Astrocyte of the spinal cord (primary cell): ENCODE results near the gene SCN4A.
A peak's percentile ranks its signal among the peaks of the same experiment; 100 is the strongest.
"Not testable (repeated sequence)": the region's sequence is repeated elsewhere in the genome, so short reads cannot be mapped to it uniquely, and the experiment has no call there.

Source experiments
- DNase-seq: peaks from one replicate; pipeline ENCODE4 v3.0.0; 2011; ENCODE audit warnings: low read depth, low spot score
- H3K4me3 ChIP-seq: 2 replicates; pipeline ENCODE4 v1.5.1; 2011; ENCODE audit warnings: low read depth, mild to moderate bottlenecking, low read length, moderate library complexity
- in situ Hi-C: cut with HindIII; loops from 2 replicates; pipeline ENCODE4 v1.10.0; 2017; ENCODE audit warnings: low sequenced_read_pairs
- TF ChIP-seq, protein P1 (sequence below): IDR thresholded peaks from 2 replicates; pipeline ENCODE4 v1.5.1; 2012; ENCODE audit warnings: low read depth, mild to moderate bottlenecking, low read length, inconsistent platforms

Gene SCN4A

DNA sequence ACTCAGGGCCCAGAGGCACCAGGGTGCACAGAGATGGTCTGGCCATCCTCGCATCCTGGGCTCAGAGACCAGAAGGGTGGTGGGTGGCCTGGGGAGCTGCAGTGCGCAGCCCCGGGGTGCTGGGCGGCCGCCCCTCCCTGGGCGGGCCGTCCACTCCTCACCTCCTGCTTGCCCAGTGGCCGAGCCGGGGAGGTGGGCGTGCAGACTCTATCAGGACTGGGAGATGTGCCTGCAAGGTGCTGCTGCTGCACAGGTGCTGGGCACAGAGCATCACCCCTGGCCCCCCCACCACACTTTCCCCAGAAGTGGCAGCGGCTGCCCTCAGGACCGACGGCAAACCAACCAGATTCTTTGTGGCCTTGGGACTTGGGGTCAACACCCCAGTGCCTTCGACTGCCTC, at the start of gene SCN4A:
SCN4A (minus strand) TSS at position 123 of the 400 bp plus-strand sequence; CDS start at position 46, 77 bp downstream.
- in situ Hi-C loops = no loop called here
- TF ChIP-seq, protein P1, sequence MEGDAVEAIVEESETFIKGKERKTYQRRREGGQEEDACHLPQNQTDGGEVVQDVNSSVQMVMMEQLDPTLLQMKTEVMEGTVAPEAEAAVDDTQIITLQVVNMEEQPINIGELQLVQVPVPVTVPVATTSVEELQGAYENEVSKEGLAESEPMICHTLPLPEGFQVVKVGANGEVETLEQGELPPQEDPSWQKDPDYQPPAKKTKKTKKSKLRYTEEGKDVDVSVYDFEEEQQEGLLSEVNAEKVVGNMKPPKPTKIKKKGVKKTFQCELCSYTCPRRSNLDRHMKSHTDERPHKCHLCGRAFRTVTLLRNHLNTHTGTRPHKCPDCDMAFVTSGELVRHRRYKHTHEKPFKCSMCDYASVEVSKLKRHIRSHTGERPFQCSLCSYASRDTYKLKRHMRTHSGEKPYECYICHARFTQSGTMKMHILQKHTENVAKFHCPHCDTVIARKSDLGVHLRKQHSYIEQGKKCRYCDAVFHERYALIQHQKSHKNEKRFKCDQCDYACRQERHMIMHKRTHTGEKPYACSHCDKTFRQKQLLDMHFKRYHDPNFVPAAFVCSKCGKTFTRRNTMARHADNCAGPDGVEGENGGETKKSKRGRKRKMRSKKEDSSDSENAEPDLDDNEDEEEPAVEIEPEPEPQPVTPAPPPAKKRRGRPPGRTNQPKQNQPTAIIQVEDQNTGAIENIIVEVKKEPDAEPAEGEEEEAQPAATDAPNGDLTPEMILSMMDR = no peak
- no peak within 1 kb of the TSS for H3K4me3 ChIP-seq
- DNase-seq = no peak

DNA sequence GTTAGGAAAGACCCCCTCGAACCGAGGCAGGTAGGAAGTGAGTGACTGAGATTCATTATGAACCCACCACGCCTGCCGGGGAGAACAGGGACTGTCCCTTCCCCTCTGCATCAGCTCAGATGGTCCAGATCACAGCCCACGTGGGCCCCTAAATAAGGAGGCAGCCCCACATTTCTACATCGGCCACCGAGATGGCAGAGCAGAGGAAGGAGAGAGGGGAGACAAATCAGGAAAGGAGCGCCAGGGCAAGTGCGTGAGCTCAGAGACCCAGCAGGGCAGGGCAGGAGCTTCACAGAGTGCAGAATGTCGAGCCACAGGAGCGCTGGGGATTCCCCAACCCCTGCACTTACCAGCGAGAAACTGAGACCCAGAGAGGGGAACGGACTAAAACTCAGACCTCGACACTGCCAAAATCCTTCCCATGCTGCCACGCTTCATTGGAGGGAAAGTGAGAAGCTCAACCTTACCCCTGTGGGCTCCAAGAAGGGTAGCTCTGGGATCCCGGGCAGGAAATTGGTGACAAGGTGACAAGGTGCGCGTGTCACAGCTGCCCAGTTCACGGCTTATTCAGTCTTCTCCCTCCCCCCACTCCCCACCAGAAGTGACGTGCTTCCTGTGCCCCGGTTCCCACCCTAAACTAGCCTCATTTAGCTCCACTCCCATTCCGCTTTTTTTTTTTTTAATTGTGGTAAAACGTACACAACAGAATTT, 47.5 kb upstream of the SCN4A start, which contains the start of gene ICAM2:
ICAM2 (minus strand) TSS at position 578 of the 711 bp plus-strand sequence. CDS start 13,942 bp downstream, outside the sequence.
- in situ Hi-C loops = no loop called here
- no peak within 1 kb of the TSS for H3K4me3 ChIP-seq
- TF ChIP-seq, protein P1 = no peak
- DNase-seq = no peak

DNA sequence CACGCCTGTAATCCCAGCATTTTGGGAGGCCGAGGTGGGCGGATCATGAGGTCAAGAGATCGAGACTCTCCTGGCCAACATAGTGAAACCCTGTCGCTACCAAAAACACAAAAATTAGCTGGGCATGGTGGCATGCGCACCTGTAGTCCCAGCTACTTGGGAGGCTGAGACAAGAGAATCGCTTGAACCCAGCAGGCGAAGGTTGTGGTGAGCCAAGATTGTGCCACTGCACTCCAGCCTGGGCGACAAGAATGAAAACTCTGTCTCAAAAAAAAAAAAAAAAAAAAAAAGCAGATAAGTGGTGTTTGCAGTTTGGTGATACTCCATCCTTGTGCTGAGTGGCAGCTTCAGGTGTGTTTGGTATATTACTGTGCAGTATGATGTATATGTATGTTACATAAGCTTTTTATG, 46.8 kb upstream of the SCN4A start:
- in situ Hi-C loops, DNase-seq, H3K4me3 ChIP-seq: not testable (repeated sequence)

DNA sequence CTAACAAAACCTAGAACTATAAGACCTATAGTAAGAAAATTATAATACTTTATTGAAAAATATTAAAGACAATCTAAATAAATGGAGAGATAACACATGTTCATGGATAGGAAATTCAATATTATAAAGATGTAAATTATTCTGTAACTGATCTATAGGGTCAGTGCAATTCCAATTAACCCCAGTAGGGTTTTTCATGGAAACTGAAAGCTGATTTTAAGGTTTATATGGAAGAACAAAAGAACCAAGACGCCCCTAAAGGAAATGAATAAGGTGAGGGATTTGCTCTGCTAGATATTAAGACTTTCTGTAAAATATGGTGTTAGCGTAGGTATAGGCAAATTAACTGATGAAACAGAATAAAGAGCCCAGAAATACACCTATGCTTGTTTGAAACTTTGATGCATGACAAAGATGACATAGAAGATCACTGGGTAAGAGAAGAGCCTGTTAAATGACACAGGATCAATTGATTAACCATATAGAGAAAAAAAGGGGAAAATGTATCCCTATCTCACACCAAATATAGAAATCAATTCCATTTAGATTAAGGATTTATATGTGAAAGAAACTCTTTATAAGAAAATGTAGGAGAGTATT, 44.8 kb upstream of the SCN4A start:
- no peak overlapping the region for H3K4me3 ChIP-seq
- in situ Hi-C loops = no loop called here
- no peak for DNase-seq
- TF ChIP-seq, protein P1 = peak; percentile 17

DNA sequence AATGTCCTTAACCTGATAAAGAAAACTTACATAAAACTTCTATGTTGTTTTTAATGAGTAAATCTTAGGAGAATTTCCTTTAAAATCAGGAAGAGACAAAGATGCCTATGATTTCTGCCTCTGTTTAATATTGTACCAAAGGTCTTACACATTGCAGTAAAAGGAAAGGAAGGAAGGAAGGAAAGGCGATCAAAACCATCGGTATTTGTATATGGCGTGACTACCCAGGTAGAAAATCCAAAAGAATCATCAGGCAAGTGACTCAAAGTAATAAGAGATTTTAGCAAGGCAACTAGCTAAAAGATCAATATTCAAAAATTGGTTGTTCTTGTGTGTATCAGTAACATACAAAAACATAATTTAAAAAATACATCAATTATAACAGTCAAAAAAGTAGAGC, 44.3 kb upstream of the SCN4A start:
- in situ Hi-C loops = no loop called here
- DNase-seq = no peak
- TF ChIP-seq, protein P1 = no peak
- H3K4me3 ChIP-seq = no peak overlapping the region

DNA sequence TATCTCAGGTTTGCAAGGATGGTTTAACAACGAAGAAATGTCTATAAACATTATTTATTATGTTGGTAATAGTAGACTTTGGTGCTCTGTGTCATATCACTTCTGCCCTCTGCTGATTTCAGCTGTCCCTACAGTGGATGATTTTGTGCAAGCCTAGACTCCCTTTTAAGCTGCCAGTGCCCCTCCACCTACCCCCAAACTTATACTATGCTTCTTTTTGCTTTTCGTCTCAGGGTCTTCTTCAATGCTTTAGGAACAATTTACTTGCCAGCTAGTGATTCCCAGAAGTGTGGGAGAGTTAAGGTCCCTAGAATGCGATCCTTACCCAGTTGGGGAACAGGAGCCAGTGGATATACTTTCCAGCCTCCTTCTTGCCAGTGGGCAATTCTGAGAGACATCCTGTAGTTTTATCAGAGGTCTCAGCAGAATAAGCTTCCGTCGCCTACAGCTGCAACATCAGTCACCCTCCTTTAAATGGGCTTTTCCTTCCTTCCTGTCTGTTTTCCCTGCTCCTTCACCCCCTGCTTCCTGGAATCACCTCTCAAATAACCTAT, 43.6 kb upstream of the SCN4A start:
- TF ChIP-seq, protein P1 = no peak
- H3K4me3 ChIP-seq = no peak overlapping the region
- in situ Hi-C loops = no loop called here
- DNase-seq = no peak

DNA sequence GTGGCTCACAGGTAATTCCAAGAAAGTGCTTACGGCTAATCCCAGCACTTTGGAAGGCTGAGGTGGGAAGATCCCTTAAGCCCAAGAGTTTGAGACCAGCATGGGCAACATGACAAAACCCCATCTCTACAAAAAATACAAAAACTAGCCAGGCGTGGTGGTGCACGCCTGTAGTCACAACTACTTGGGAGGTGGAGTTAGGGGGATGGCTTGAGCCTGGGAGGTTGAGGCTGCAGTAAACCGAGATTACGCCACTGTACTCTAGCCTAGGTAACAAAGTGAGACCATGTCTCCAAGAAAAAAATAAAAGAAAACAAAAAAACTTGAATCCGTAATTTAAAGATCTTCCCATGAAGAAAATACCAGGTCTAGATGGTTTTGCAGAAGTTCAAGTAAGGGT, 42.7 kb upstream of the SCN4A start:
- no peak for DNase-seq
- no peak overlapping the region for H3K4me3 ChIP-seq
- TF ChIP-seq, protein P1 = no peak
- in situ Hi-C loops = no loop called here
